Measurements from ENCODE around the gene USH1C. TPM values are rescaled to one million over a fixed set of nuclear protein-coding genes. Genes with fewer than 3 reads are reported as not detected.

Gene USH1C
- total RNA-seq, 2 experiments from 2014 or later, result not detected

DNA sequence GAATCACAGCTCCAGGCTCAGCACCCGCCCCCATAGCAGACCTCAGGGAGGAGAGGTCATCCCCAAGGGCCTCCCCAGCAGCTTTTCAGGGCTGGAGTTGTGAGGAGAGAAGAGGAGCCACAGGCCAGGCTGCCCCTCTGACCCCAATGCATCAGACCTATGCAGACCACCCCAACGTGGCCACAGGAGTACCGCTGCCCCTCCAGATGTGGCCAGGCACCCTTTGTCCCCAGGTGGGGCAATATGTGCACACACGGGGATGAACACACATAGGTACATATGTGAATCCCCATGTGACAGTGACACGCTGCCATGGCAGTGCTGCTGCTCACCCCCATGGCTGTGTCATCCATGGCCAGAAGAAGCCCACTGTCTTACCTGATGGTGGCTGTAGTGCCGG, 10.9 kb downstream of the USH1C start:
- POLR2A ChIA-PET, result no interaction called here
- Mint-ChIP-seq H3K27me3 (peaks cover 22% of the 10 kb centered on the region), H3K4me1 (no peaks in the 10 kb centered on the region), H3K4me3 (no peak overlapping the region), H3K9me3 (no peaks in the 10 kb centered on the region), H3K27ac (no peak overlapping the region), H3K36me3 (no peaks in the 10 kb centered on the region)
- no peak for DNase-seq
- ATAC-seq (ENCODE audit: low read depth), result no peak

DNA sequence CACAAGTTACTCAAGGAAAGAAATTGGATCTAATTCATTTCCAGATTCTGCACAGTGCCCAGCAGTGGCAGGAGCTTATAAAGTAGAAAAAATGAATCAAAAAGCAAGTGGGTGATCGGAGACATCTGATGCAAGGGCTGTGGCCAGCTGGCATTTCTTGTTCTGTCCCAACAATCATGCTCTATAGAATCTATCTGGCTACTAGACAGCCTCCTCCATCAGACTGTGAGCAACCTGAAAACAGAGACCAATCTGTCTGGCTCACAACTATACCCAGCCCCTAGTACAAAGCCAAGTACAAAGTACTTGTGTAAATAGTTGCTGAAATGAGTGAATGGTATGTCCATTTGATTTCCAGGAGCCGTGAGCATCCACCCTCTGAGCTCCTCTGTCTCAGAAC, 11.4 kb downstream of the USH1C start:
- H3K27ac Mint-ChIP-seq, result no peak overlapping the region
- H3K36me3 Mint-ChIP-seq, result no peaks in the 10 kb centered on the region
- H3K4me1 Mint-ChIP-seq, result no peaks in the 10 kb centered on the region
- peaks cover 22% of the 10 kb centered on the region for H3K27me3 Mint-ChIP-seq
- POLR2A ChIA-PET, result no interaction called here
- no peak for DNase-seq
- no peak overlapping the region for H3K4me3 Mint-ChIP-seq
- H3K9me3 Mint-ChIP-seq, result no peaks in the 10 kb centered on the region
- ATAC-seq (ENCODE audit: low read depth), result no peak

DNA sequence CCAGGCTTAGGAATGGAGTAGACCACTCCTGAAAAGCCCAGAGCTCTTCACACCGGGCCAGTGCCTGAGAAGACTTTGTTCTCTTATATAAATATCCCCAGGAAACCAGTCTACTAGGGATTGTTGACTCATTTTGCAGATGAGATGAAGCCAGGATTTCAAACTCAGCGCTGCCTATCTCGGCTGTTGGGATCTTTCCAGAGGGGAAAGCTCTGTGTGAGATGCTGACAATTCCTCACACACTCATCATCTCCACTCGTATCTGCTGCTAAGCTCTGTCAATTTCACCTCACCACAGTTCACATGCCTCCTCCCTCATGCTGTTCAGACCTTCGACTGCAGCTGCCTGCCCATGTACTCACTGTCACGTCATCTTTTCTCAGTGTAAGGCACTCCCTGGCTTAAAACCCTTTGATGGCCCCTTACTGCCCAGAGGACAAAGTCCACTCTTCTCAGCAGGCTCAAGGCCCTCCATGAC, 12.5 kb downstream of the USH1C start:
- no peak for DNase-seq
- POLR2A ChIA-PET, result no interaction called here
- no peak for ATAC-seq (ENCODE audit: low read depth)
- Mint-ChIP-seq H3K36me3 (no peaks in the 10 kb centered on the region), H3K27me3 (peaks cover 18% of the 10 kb centered on the region), H3K9me3 (no peaks in the 10 kb centered on the region), H3K27ac (no peak overlapping the region), H3K4me1 (no peaks in the 10 kb centered on the region), H3K4me3 (no peak overlapping the region)

DNA sequence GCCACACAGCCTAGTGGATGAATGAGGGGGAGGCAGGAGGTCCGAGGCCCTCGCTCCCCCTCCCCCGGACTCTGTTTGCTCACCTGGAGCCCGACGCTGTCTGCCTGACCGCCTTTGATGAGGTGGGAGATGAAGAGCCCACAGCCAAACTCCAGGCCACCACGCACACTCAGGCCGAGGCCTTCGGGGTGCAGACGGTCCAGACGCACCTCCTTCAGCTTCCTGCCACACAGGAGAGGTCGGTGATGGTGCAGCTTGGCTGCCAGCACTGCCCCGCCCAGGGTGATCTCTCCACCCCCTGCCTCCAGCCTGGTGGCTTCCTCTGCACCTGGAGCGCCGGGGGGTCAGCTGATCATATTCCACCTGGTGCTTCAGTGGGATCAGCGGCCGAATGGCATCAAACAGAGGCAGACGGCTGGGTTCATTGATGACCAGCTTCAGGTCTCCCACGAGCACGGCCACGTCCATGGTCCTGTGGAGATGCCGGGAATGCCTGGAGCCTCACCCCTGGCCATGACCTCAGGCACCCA, 13.1 kb downstream of the USH1C start:
- DNase-seq (no peak), ATAC-seq (ENCODE audit: low read depth) (no peak)
- H3K27me3 Mint-ChIP-seq, result peaks cover 16% of the 10 kb centered on the region
- H3K9me3 Mint-ChIP-seq, result no peaks in the 10 kb centered on the region
- H3K36me3 Mint-ChIP-seq, result no peaks in the 10 kb centered on the region
- no peak overlapping the region for H3K27ac Mint-ChIP-seq
- no peaks in the 10 kb centered on the region for H3K4me1 Mint-ChIP-seq
- H3K4me3 Mint-ChIP-seq, result no peak overlapping the region
- POLR2A ChIA-PET, result no interaction called here

DNA sequence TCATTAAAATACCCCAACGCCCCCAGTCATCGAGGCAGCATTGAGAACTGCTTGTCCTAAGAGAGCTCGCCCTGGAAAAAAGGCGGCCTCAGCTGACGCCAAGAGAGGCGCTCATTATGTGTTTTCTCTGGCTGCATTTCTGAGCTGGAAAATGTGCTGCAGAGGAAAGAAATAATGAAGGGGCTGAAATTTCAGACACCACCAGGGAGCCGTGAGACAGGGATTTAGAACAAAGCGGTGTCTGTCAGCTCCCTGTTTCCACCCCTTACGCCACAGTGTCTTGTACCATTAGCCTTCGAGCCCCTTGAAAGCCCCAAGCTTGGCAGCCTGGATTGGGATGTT, 14.4 kb downstream of the USH1C start:
- Mint-ChIP-seq H3K27me3 (peaks cover 9% of the 10 kb centered on the region), H3K36me3 (no peaks in the 10 kb centered on the region), H3K27ac (no peak overlapping the region), H3K9me3 (no peaks in the 10 kb centered on the region), H3K4me1 (no peaks in the 10 kb centered on the region), H3K4me3 (no peak overlapping the region)
- no peak for ATAC-seq (ENCODE audit: low read depth)
- POLR2A ChIA-PET, result no interaction called here
- no peak for DNase-seq

- no peaks in the 10 kb centered on the region for H3K4me1 Mint-ChIP-seq
Measured at GRCh38 chr11:17528906-17529843, 15.0 kb downstream of the USH1C start.

DNA sequence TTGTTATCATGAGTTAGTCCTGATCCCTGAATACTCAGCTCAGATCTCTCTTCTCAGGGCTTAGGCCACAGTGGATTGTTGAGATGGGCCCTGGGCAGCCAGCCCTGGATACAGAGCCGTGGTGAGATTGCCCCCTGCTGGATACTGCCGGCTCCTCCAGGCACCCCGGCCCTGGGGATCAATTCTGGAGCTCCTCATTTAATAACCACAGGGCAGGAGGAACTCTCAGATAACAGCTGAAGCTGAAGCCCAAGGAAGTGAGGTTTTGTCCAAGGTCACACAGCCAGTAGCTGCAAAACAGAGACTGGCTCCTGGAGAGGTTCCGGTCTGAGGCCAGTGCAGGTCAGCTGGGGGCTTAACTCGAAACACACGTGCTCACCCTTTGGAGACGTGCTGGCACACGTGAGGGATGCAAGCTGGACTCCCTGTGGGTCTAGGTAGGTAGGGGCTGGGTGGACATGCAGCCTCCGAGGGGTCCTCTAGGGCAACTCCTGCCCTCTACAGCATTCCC, 16.0 kb downstream of the USH1C start:
- Mint-ChIP-seq H3K27me3 (peaks cover 11% of the 10 kb centered on the region), H3K4me3 (no peak overlapping the region), H3K36me3 (no peaks in the 10 kb centered on the region), H3K4me1 (no peaks in the 10 kb centered on the region), H3K27ac (no peak overlapping the region), H3K9me3 (no peaks in the 10 kb centered on the region)
- peak; percentile 87 for ATAC-seq (ENCODE audit: low read depth)
- DNase-seq, result peak; percentile 60
- POLR2A ChIA-PET, result interaction anchor here (1.3 kb wide), 1 partner anchor 144 kb away, joined by 6 read pairs; no protein-coding TSS in a partner anchor

More at GRCh38 chr11:17528906-17529843, 15.0 kb downstream of the USH1C start:
- no peak for DNase-seq
- Mint-ChIP-seq H3K4me3 (no peak overlapping the region), H3K27me3 (peaks cover 9% of the 10 kb centered on the region), H3K9me3 (no peaks in the 10 kb centered on the region), H3K27ac (no peak overlapping the region), H3K36me3 (no peaks in the 10 kb centered on the region)
- POLR2A ChIA-PET, result no interaction called here
- no peak for ATAC-seq (ENCODE audit: low read depth)

GRCh38 chr11:17527628-17527995, 16.6 kb downstream of the USH1C start:
- Mint-ChIP-seq H3K27me3 (peaks cover 11% of the 10 kb centered on the region), H3K4me3 (no peak overlapping the region), H3K4me1 (no peaks in the 10 kb centered on the region), H3K9me3 (no peaks in the 10 kb centered on the region), H3K27ac (no peak overlapping the region), H3K36me3 (no peaks in the 10 kb centered on the region)
- ATAC-seq (ENCODE audit: low read depth) (no peak), DNase-seq (no peak)
- POLR2A ChIA-PET, result interaction anchor here (1.3 kb wide), 1 partner anchor 144 kb away, joined by 6 read pairs; no protein-coding TSS in a partner anchor

DNA sequence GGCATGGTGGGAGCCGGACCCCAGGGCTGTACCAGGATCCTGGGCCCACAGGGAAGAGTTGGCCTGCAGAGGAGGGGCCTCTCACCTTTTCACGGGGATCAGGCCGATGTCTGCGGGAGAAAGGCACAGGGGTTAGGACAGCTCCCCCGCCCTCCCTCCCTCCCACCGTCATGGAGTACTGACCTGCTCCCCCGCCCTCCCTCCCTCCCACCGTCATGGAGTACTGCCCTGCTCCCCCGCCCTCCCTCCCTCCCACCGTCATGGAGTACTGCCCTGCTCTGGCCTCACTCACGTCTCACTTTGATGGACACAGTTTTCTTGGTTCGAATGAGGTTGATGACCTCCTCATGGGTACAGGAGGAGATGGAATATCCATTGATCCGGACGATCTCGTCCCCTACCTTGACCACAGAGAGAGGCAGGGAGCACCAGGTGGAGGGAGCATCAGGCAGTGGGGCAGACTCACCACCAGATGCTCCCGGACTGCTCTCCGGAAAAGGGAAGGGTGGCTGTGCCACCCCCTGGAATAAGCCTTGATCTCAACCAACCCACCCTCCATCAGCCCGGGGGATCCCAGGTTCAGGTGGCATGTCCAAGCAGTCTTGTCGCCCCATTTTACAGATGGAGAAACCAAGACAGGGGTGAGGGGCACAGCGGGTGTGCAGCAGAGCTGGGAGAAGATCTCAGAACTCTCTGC, 17.1 kb downstream of the USH1C start:
- H3K36me3 Mint-ChIP-seq, result no peaks in the 10 kb centered on the region

DNA sequence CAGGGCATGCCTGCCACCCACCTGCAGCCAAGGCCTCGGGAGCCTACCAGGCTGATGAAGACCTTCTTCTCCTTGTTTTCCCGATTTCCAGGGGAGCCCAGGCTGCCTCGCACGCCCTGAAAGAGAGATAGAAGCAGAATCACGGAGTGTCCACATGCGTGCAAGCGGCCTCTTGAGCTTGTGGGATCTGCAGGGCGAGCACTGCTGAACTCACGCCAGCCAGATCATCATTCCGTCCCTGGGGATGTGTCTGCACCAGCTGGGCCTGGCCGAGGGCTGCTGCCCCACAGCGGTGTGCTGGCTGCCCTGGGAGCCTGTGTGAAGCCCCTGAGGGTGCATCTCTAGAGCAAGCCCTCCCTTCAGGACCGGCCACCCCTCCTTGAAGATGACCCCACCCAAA, 17.9 kb downstream of the USH1C start:
- Mint-ChIP-seq H3K9me3 (no peaks in the 10 kb centered on the region), H3K27me3 (peaks cover 10% of the 10 kb centered on the region), H3K36me3 (no peaks in the 10 kb centered on the region), H3K27ac (no peak overlapping the region), H3K4me3 (no peak overlapping the region), H3K4me1 (no peaks in the 10 kb centered on the region)
- POLR2A ChIA-PET, result no interaction called here
- DNase-seq (no peak), ATAC-seq (ENCODE audit: low read depth) (no peak)

More for the DNA sequence above, 17.1 kb downstream of the USH1C start:
- no peak for ATAC-seq (ENCODE audit: low read depth)
- no peak for DNase-seq
- POLR2A ChIA-PET, result interaction anchor here (1.3 kb wide), 1 partner anchor 143 kb away, joined by 6 read pairs; no protein-coding TSS in a partner anchor
- Mint-ChIP-seq H3K27ac (no peak overlapping the region), H3K27me3 (peaks cover 11% of the 10 kb centered on the region), H3K9me3 (no peaks in the 10 kb centered on the region), H3K4me1 (no peaks in the 10 kb centered on the region), H3K4me3 (no peak overlapping the region)

DNA sequence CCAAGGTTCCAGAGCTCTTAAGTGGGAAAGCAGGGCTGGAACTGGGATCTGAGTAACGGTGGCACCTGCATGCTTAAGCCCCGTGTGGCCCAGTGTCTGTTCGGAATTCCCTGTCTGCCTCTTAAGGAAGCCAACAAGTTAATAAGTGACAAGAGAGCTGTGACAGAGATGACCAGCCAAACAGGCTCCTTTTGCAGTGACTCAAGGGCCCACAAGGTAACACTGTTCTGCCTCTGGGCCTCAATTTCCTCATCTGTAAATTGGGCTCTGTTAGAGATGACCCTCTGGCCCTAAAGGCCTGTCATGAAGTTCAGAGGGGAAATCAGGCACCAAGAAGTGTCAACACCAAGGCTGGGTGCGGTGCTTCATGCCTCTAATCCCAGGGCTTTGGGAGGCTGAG, 18.6 kb downstream of the USH1C start:
- no peak for DNase-seq
- ATAC-seq (ENCODE audit: low read depth), result no peak
- Mint-ChIP-seq H3K27me3 (peaks cover 15% of the 10 kb centered on the region), H3K4me1 (no peaks in the 10 kb centered on the region), H3K9me3 (no peaks in the 10 kb centered on the region), H3K27ac (no peak overlapping the region), H3K4me3 (no peak overlapping the region), H3K36me3 (no peaks in the 10 kb centered on the region)
- POLR2A ChIA-PET, result no interaction called here

DNA sequence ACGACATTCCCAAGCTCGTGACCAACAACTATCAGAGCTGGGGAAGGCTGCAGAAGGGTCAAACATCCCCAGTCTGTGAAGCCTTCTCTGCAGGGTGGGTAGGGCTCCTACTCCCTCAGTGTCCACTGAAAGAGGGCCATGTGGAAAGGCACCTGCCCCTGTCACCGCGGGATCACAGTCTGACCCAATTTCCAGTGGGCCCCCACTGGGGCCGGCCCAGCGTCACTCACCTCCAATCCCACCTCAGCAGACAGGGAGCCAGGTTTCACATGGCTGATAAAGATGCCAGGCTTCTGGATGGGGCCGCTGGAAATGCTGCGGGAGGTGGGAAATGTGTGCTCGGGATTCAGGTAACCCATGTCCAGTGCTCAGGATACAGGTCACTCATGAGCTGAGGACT, 20.0 kb downstream of the USH1C start:
- POLR2A ChIA-PET, result no interaction called here
- Mint-ChIP-seq H3K27ac (no peak overlapping the region), H3K4me1 (no peaks in the 10 kb centered on the region), H3K36me3 (no peaks in the 10 kb centered on the region), H3K4me3 (no peak overlapping the region), H3K9me3 (no peaks in the 10 kb centered on the region), H3K27me3 (peaks cover 8% of the 10 kb centered on the region)
- no peak for DNase-seq
- ATAC-seq (ENCODE audit: low read depth), result no peak

- no peak overlapping the region for H3K27ac Mint-ChIP-seq
Measured at GRCh38 chr11:17522655-17523054, 21.6 kb downstream of the USH1C start.

More at GRCh38 chr11:17522655-17523054, 21.6 kb downstream of the USH1C start:
- DNase-seq, result no peak
- H3K4me1 Mint-ChIP-seq, result no peaks in the 10 kb centered on the region
- POLR2A ChIA-PET, result no interaction called here
- H3K36me3 Mint-ChIP-seq, result no peaks in the 10 kb centered on the region
- H3K27me3 Mint-ChIP-seq, result peaks cover 14% of the 10 kb centered on the region
- no peak for ATAC-seq (ENCODE audit: low read depth)
- no peaks in the 10 kb centered on the region for H3K9me3 Mint-ChIP-seq
- H3K4me3 Mint-ChIP-seq, result no peak overlapping the region

Data from activated naive CD8-positive, alpha-beta T cell treated with anti-CD3 and anti-CD28 coated beads, Interleukin-2, amount 10 ng/mL, durations not matched to agents 7 days and 5 days (primary cell).